Spleen (tissue), 7 donors: ENCODE data around the gene RABL6.

Experiments used
- POLR2A ChIP-seq, 3 donors: fragments of 450-650 bp; IDR thresholded peaks; one replicate each; pipeline ENCODE4 v1.5.1; 2017; ENCODE audit warnings: antibody characterized with exemption in 3 of 3, mild to moderate bottlenecking in 1 of 3
- POLR2AphosphoS5 ChIP-seq, 3 donors: sonication (generic); formaldehyde crosslinking; IDR thresholded peaks; one replicate each; pipeline ENCODE4 v1.5.1; 2017; ENCODE audit warnings: antibody characterized with exemption in 3 of 3
- TF ChIP-seq, protein P1 (sequence below), 11 experiments: fragments of 200-600 bp in 7 of 11; fragments of 450-650 bp in 4 of 11; sonication (generic) in 4 of 11; IDR thresholded peaks in 8 of 11; conservative IDR thresholded peaks in 3 of 11; 1 replicate in 7 of 11; 2 replicates in 4 of 11; pipeline versions ENCODE4 v1.4.0 to v1.8.0; 2016 to 2021; ENCODE audit warnings: antibody characterized with exemption in 11 of 11, inconsistent platforms in 4 of 11, mild to moderate bottlenecking in 1 of 11
- donor health status: DM: no; HTN: no; CAD: no; lungs with moderate emphysema.
- donor health status: DM: no; HTN: no; CAD: no.
- donor health status: DM: no; HTN: no; CAD: no.

DNA sequence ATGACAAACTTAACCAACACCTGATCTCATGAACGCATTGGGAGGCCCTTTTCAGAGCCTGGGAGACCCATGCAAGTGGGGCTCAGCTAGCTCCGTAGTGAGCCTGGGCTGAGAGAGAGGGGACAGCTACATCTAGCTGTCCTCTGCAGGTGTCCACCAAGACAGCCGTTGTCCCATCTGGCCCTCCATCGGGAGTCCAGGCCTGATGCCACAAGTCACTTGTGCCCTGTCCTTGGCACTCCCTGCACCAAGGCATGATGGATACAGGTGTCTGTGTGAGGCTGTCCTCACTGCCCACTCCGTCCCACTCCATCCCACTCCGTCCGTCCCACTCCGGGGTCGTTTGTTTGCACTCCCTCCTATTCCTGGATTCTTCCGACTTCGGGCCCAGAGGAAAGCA, 60.9 kb downstream of the RABL6 start:
- TF ChIP-seq POLR2A (IDR thresholded peaks at IDR 0.05) (no peak), POLR2AphosphoS5 (IDR thresholded peaks at IDR 0.05) (no peak)
- TF ChIP-seq, protein P1, sequence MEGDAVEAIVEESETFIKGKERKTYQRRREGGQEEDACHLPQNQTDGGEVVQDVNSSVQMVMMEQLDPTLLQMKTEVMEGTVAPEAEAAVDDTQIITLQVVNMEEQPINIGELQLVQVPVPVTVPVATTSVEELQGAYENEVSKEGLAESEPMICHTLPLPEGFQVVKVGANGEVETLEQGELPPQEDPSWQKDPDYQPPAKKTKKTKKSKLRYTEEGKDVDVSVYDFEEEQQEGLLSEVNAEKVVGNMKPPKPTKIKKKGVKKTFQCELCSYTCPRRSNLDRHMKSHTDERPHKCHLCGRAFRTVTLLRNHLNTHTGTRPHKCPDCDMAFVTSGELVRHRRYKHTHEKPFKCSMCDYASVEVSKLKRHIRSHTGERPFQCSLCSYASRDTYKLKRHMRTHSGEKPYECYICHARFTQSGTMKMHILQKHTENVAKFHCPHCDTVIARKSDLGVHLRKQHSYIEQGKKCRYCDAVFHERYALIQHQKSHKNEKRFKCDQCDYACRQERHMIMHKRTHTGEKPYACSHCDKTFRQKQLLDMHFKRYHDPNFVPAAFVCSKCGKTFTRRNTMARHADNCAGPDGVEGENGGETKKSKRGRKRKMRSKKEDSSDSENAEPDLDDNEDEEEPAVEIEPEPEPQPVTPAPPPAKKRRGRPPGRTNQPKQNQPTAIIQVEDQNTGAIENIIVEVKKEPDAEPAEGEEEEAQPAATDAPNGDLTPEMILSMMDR (IDR thresholded peaks at IDR 0.05 in 8 of 11, conservative IDR thresholded peaks at IDR 0.05 in 3 of 11), result no peak
